Activated naive CD4-positive, alpha-beta T cell treated with anti-CD3 and anti-CD28 coated beads, Interleukin-2, amount 50 U/mL, for 16 hours (primary cell): ENCODE data around the gene LRRC47.
"Not testable (repeated sequence)": the region's sequence is repeated elsewhere in the genome, so short reads cannot be mapped to it uniquely, and the experiment has no call there.

Experiments
- DNase-seq: peaks from one replicate; pipeline ENCODE4 v3.0.0-alpha.2; 2020

Gene LRRC47

DNA sequence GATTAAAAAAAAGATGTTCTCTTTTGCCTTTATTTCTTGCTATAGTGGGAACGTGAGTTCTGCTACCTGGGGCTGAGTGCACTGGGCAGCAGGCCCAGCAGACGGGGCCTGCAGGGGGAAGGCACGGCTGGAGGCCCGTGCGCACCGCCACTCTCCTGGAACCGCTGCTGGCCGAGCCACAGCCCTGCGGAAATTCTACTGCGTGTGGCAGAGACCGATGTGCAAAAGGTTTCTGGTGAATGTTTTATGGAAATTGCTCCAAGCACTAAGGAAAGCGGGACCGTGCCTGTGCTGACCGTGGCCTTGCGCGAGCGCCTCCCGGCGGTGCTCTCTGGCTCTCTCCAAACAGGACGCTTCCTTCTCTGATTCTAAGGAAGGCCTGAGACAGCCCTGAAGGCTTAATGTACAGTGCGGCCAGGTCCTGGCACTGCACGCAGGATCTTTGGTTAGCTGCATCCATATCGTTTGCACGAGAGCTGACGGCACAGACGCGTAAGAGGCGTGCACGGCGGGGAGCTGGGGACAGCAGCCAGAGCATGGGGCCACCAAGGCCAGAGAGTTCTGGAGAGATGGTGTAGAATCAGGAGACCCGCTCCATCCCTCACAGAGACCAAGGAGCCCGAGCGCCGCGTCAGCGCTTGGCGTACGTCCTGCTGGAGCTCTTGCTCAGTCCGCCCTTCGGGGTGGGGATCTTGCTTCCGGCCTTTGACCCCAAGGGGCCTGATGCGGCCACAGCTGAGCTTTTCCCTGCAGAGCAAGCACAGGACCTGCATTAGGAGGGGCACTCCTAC lies 18.7 kb upstream of the LRRC47 start:
- DNase-seq: no peak

DNA sequence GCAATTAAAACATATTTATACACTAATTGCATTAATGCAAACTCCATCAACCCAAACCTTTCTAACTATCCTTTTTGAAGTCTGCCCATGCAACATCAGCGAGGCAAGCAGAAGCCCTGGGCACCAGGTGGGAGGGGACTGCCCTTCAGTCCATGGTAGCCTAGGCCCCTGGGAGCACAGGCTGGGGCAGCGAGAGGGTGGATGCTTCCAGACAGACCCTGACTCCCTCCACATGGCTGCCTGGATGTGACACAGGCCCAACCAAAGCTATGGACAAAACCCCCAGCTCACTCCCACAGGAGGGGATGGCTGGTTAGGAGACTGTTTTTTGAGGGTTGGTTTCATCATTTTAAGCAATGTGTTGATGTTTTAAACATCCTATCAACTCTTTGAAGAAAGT lies 17.8 kb upstream of the LRRC47 start:
- no peak for DNase-seq

DNA sequence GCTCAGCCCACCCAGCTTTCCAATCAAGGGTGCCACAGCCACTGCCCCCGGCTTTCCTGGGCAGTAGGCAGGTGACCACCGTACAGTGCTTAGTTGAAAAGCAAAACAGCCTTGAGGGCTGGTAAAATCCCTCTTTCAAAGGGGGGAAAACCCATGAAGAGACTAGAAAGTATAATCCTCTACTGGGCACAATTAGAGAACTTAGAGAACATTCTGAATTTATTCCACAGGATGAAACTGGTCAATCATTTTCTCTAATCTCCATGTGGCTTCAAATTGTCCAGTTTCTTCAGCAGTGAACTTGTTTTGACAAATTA lies 15.3 kb upstream of the LRRC47 start:
- DNase-seq: no peak

DNA sequence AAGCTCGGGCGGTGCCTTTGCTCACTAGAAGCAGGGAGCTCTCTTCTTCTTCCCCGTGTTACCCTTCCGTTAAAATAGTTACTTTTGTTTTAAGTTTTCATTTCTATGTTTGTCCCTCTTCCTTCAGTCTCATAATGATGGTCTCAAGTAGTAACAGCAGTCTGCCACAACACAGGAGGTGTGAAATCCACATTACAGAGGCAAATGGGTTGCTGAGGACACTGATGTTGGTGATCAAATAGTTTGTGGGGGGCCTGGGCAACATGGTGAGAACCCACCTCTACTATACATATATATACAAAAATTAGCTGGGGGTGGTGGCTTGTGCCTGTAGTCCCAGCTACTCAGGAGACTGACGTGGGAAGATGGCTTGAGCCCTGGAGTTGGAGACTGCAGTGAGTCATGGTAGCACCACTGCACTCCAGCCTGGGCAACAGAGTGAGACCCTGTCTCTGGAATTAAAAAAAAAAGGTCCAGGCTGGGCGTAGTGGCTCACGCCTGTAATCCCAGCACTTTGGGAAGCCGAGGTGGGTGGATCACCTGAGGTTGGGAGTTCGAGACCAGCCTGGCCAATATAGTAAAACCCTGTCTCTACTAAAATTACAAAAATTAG lies 14.0 kb upstream of the LRRC47 start:
- not testable (repeated sequence) for DNase-seq

DNA sequence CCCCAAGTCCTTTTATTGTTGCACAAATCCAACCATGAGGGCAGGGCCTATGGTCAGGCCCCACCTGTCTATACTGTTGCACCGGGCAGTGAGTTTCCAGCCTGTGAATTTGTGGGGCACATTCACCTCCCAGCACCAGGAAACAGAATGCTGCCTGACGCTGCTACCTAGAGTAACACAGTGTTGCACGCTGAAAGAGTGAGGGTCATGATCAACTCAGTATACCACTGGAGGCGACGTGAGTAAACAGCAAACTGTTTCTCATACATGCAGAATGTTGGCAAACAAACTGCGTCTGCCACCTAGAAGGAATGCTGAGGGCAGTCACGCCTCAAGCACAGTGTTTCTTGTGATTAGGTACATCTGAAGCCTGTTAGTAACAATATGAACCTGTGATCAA lies 13.4 kb upstream of the LRRC47 start:
- no peak for DNase-seq

DNA sequence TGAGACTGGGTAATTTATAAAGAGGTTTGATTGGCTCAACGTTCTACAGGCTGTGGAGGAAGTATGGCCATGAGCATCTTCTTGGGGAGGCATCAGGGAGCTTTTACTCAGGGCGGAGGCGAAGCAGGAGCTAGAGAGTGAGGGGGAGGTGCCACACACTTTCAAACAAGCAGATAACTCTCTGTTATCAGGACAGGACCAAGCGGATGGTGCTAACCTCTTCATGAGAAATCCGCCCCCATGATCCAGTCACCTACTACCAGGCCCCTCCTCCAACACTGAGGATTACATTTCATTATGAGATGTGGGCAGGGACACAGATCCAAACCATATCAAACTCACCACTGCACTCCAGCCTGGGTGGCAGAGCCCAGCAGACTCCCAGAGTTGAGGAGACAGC lies 11.5 kb upstream of the LRRC47 start:
- no peak for DNase-seq

DNA sequence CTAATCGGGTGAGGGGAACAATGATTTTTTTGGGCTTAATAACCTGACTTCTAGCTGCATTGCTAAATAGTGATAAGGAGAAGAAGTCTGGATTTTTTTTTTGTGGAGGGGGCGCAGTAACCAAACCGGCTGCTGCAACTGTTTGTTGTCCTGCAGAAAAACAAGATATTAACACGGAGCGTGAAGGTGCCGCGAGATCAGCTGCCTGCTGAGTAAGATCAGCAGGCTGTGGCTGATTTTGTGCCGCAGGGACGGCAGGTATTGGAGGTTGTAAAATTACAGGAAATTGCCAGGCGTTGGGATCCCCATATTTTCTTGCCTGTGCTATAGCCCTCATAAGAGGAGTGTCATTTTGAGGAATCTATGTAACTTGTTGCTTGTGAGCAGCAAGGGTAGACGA lies 8.7 kb upstream of the LRRC47 start:
- no peak for DNase-seq

DNA sequence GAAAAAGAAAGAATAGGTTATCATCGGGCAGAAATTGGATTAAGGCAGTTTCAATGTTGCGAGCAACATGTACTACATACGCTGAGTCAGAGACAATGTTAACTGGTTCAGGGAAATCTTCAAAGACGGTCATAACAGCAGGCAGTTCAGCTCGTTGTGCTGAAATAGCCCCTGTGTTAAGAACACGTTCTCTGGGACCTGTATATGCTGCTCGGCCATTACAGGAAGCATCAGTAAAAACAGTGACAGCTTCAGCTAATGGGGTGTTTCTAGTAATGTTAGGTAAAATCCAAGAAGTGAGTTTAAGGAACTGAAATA lies 8.3 kb upstream of the LRRC47 start:
- DNase-seq: not testable (repeated sequence)

DNA sequence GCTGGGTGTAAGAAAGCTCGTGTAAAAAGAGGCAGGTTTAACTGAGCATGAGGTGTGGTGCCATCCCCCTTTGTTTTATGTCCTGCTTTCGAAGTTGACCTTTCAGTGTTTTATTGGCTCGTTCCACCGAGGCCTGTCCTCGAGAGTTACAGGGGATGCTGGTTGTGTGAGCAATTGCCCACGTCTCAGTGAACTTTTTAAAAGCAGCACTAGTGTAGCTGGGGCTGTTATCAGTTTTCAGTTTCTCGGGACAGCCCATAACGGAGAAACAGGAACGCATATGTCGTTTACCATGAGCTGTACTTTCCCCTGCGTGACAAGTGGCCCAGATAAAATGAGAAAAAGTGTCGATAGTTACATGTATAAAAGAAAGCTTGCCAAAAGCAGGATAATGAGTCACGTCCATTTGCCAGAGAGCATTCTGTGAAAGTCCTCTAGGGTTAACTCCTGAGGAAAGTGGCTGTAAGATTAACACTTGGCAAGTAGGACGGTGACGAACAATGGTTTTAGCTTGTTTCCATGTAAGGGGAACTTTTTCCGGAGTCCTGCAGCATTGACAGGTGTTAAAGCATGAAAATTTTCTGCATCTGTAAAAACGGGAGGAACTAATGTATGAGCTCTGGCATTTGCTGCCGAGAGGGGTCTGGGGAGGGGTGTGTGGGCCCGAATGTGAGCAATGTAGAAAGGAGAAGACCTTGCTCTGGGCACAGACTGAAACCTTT lies 7.8 kb upstream of the LRRC47 start:
- DNase-seq: no peak

DNA sequence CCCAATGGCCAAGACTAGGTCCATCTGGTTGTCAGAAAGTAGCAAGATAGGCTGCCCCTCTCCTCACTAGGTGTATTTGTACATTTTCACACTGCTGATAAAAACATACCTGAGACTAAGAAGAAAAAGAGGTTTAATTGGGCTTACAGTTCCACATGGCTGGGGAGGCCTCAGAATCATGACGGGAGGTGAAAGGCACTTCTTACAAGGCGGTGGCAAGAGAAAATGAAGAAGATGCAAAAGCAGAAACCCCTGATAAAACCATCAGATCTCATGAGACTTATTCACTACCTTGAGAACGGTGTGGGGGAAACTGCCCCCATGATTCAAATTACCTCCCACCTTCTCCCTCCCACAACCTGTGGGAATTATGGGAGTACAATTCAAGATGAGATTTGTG lies 4.5 kb upstream of the LRRC47 start:
- DNase-seq: not testable (repeated sequence)

DNA sequence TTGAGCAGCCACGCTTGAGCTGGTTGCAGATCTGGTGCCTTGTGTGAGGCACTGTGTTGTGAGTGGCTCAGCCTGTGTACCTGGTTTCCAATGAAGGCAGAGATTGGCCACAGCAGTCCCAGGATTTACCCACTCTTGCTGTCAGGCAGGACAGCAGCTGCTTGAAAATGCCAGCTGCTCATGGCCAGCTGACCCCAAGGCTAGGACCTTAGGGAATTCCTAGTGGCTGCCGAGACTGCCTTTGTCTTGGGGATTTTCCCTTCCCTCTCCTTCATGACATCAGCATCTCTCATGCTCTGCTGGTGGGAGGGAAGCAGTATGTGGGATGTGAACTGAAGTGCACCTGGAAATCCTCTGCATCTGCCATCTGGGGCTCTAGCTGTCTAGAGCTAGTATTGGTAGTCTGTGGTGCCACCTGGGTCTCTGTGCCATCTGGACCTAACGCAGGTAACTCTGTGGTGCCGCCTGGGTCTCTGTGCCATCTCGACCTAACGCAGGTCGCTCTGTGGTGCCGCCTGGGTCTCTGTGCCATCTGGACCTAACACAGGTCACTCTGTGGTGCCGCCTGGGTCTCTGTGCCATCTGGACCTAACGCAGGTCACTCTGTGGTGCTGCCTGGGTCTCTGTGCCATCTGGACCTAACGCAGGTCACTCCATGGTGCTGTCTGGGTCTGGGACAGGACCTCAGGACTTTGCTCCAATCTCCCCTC lies 3.8 kb upstream of the LRRC47 start:
- no peak for DNase-seq

DNA sequence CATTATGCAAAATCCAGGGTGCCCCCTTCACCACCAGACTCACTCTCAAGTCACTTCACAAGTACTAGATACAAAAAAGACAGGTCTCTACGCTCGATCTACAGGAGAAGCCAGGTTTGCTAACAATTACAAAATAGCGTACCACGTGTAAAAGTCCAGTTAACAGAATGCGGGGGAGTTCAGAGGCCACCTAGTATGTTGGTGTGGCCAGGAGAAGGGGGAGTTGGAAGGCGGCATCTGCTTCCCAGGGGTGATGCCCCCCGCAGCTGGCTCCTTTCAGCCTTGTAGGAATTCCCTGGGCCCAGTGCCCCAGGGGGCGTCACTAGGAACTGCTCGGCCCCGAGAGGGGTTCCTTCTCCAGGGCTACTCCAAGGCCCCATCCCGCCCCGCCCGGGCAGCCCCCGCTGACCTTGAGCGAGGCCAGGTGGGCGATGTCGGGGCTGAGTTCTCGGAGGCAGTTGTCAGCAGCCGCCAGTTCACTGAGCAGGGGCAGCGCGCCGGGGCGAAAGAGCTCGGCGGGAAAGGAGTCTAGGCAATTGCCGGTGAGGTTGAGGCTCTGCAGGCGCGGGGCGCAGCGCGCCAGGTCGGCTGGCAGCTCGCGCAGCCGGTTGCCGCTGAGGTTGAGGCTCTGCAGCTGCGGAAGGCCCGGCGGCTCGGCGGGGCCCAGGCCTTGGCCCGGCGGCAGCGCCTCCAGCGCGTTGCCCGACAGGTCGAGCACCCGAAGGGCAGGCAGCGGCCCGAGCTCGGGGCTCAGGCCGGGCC lies 664 bp downstream of the LRRC47 start:
- no peak for DNase-seq

DNA sequence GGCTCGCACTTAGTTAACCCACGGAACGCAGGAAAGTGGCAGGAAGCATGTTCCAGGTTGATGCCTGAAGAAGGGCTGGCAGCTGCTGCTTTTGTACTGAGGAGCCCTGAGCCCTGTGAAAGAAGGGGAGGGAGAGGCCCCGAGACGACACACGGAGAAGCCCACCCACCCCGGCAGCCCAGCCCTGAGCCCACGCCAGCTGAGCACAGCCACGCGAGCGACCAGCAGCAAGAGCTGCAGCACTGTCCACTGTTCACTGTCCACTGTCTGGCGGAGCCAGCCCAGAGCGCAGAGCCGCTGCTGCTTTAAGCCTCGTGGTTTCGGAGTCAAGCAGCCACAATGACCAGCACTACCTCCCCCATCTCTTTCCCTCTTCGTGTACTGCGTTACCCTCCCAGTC lies 5.3 kb downstream of the LRRC47 start:
- DNase-seq: no peak

DNA sequence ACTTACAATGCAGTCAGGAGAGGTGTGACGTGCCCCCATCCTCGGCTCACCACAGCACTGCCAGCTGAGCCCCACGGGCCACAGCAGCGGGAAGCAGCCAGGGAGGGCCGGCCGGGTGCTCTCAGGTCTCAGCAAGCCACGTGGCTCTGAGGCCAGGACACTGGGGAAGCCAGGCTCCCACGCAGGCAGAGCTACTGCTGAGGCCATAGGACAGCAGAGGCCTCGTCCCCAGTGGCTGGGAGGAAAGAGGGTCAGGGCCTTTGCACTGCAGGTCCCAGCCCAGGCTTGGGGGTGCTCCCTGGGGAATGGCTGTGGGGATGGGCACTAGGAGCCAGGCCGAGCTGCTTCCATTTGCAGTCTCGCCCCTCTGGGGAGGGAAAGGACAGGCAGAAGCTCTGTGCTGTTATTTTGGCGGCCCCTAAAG lies 5.8 kb downstream of the LRRC47 start:
- no peak for DNase-seq

DNA sequence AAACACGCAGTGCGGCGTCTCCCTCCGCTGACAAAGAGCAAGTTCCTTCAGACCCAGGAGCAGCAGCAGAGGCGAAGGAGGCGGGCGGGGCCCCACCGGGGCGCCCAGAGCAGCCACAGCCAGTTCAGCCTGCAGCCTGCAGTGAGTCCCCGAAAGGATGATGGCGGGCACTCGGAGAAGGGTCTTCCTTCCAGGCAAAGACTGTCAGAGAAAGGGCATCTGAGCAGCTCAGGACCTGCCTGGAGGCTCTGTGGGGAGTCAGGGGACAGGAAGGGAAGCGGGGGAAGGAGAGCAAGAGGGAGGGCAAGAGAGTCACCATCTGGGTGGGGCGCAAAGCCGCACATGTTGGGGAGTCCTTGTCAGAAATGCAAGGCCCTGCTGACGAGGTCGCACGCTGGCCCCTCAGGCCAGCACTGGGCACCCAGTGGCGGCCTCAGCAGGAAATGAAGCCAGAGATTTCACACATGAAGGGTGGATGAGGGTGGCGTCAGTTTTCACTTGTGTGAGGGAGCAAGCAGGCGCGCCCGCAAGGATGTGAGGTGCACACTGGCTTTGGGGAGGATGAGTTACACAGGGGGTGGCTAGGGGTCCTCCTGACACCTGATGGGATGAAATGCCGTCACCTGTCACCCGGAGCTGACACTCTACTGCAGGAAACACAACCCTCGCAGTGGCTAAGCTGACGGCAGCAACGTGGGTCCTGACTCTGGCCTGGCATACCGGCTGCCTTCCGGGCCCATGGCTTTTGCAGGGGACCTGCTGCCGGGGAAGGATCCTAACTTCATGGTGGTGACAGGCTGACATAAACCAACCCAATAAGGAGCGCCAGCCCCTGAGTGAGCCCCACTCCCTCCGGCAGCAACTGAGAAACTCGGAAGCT lies 6.6 kb downstream of the LRRC47 start:
- DNase-seq: no peak

DNA sequence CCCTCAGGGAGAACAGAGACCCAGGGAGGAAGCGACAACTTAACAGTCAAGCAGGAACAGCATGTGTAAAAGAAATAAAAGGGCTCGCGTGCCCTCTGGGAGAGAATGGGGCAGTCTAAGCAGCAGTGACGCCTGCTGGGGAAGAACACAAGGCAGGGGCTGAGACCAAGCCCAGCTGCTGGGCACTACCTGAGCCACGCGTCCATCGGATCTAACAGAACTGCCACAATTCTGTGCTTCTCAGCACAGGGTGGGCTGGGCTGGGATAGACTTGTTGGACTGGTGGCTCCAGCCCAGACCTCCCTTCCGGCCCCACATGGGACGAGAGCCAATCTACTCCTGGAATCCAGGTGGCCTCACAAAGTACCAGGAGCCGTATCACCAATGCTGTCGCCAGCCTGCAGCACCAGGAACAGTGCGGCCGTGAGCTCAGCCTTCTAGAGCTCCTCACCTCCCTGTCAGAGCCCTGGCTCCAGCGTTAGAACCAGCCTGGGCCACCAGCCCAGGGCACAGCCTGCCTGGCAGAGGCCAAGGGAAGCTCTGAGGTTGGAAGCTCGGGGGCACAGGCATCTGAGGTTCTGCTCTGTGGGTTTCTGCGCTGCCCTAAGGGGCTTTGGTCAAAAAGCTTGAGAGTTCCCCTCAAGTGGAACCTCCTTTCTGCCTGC lies 7.4 kb downstream of the LRRC47 start:
- no peak for DNase-seq

DNA sequence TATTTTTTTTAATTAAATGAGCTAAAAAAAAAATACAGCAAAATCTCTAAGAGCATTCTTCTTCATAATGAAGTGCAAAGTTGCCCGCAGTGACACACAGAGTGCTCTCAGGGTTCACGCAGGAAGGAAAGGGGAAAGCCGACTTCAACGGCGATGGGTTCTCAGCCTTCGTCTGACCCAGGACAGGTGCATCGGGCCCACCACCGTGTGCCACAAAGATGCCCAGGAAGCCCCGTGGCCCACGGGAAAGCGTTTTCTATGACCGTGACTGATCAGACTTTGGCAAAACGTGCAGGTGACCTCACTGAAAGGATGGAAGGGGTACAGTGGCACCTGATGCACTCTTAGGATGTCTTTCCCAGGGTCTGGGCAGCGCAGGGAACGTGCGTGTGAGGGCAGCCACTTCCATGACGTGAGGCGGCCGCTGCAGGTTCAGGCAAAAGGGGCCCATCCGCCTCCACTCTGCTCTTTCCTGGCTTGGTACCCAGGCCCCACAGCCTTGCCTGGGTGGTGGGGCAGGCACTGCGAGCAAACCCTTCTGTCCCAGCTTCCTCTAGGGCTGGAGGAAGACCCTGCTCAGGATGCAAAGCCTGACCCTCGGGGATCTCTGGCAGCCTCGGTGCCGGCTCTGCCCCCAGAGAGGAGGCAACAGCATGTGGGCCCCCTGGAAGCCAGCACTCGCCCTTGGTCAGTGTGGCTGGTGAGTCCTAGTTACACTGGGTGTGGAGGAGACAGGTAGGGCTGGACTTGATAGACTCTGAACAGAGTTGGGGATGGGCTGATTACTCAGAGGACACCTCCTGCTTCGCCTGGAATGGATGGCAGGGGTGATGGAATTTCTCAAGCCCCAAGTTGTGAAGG lies 8.3 kb downstream of the LRRC47 start:
- DNase-seq: no peak

DNA sequence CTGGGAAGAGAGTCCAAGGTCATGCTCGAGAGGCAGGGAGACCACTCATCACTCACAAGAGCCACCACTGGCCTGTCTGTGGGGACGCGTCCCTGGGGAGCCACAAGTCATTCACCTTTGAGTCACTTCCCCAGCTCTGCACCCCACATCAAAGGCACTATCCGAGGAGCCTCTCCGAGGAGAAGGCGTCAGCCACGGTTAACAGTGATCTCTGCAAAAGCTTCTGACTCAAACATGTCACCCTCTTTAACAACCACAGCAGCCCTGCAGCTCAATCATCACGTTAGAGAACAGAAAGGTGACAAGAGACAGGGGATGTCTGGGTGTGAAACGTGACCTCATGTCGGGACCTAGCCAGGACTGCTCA lies 9.0 kb downstream of the LRRC47 start:
- no peak for DNase-seq

DNA sequence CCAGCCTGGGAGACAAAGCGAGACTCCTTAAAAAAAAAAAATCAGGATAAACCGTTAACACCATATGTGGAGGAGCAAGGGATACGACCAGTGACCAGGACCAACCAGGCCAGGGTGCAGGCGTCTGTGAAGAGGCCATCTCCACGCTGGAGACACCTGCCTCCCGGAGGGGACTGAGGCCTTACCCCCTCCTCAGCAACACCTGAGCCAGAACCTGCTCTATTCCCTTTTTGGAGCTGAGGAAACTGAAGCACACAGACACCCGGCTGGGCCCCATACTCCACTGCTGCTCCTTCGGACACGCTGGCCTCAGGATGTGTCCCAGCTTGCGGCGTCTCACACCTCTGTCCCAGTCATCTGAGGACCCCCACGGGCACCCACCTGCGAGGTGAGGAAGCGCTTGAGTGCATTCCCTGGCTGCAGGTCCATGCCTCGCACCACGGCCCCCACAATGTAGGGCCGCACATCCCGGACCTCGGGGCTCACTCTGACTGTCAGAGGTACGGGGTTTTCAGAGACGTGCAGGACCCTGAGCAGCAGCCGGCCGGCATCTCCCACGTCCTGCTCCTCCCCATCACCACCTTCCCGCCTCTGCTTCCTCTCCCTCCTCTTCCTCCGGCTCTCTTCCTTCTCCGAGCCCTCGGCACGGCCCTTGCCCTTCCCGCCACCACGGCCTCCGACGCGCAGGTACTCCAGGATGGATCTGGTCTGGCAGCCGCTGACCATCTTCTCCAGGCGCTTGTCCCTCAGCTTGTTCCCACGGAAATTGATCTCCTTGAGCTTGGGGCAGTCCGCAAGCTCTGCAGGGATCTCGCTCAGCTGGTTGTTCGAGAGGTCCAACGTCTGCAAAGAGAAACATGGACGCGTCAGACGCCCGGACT lies 9.6 kb downstream of the LRRC47 start:
- no peak for DNase-seq
